ENCODE measurements around the gene CCL7.

GRCh38 chr17:34305061-34305460, 35.0 kb downstream of the CCL7 start:
- TF ChIP-seq EZH2 (IDR thresholded peaks at IDR 0.05; ENCODE audit: borderline replicate concordance, low read length) (no peak), CTCF (IDR thresholded peaks at IDR 0.05; ENCODE audit: low read length) (no peak)
